Peyer's patch (tissue), 4 donors: ENCODE data around the gene GPR142. TPM values are rescaled to one million over a fixed set of nuclear protein-coding genes. Genes with fewer than 3 reads are reported as not detected.

Experiments
- DNase-seq, 3 donors: peaks; one replicate each; pipeline ENCODE4 v3.0.0-alpha.2; 2017 to 2019
- H3K27ac ChIP-seq, 4 donors: fragments of 200-600 bp; sonication (generic); one replicate each; pipeline ENCODE4 v1.5.1; 2016 to 2019
- H3K27me3 ChIP-seq, 2 donors: fragments of 200-600 bp; sonication (generic); one replicate each; pipeline ENCODE4 v1.5.1; 2019
- H3K36me3 ChIP-seq, 3 donors: fragments of 200-600 bp; sonication (generic); one replicate each; pipeline ENCODE4 v1.5.1; 2016 to 2019
- H3K4me1 ChIP-seq, 4 donors: fragments of 200-600 bp; sonication (generic); one replicate each; pipeline ENCODE4 v1.5.1; 2016 to 2019
- H3K4me3 ChIP-seq, 4 donors: fragments of 200-600 bp; sonication (generic); 1 replicate in 3 of 4; 2 replicates in 1 of 4; pipeline ENCODE4 v1.5.1; 2016 to 2019; ENCODE audit warnings: mild to moderate bottlenecking in 1 of 4
- H3K9me3 ChIP-seq, 4 donors: fragments of 200-600 bp; sonication (generic); one replicate each; pipeline ENCODE4 v1.5.1; 2016 to 2019; ENCODE audit warnings: mild to moderate bottlenecking in 1 of 4
- POLR2A ChIP-seq, 2 donors: fragments of 450-650 bp; IDR thresholded peaks; one replicate each; pipeline ENCODE4 v1.5.1; 2017; ENCODE audit warnings: antibody characterized with exemption in 2 of 2, mild to moderate bottlenecking in 2 of 2, moderate library complexity in 2 of 2
- total RNA-seq, 4 donors: library from RNA; depleted of rRNA; stranded (reverse); fragments of >200 nt; gene quantifications; one replicate each; pipeline ENCODE4 v1.1.0, GENCODE V29; 2016
- TF ChIP-seq, protein P1 (sequence below), 6 experiments: fragments of 450-650 bp in 4 of 6; fragments of 200-600 bp in 2 of 6; sonication (generic) in 1 of 6; IDR thresholded peaks; one replicate each; pipeline ENCODE4 v1.5.1; 2017 to 2019; ENCODE audit warnings: antibody characterized with exemption in 6 of 6, mild to moderate bottlenecking in 3 of 6, moderate library complexity in 1 of 6

Gene GPR142
- total RNA-seq, 4 donors from 2014 or later: 0.53 to 1.1 (median 0.85) TPM; not detected in 1

DNA sequence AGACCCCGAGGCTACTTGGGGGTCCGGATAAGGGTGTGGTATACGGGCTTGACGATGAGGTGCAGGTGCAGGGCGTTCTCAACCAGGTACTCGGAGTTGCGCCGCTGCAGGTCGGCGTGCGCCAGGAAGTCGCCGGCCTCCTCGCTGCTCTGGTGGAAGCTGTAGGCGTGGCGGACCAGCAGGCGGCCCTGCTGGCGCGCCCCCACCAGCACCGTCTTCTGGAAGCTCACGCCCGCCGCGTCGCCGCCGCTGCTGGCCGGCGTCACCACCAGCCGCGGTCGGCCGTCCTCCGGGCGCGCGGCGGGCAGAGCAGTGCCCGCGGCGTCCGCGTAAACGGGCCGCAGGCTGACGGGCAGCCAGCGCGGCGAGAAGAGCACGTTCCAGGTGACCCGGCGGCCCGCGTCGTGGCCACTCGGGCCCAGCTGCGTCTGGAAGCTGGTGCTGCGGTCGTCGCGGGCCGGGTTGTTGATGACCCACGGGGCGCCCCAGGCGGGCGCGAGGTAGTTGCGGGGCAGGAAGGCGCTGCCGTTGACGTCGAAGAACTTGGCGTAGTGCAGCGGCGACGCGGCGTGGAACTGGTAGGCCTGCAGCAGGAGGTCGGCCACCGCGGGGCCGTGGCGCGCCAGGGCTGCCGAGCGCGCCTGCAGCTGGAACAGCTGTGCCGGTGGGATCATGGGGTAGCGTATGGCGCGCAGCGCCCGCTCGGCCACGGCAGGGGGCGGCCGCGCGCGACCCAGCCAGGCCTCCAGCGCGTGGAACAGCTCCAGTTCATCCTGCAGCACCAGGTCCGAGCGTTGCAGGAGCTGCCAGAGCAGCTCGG lies 10.4 kb upstream of the GPR142 start:
- peaks cover 0 to 20% of the 10 kb centered on the region in 2 donors for H3K27me3 ChIP-seq
- H3K4me1 ChIP-seq: peaks cover 0 to 12% (median 6%) of the 10 kb centered on the region in 4 donors
- no peaks in the 10 kb centered on the region for H3K9me3 ChIP-seq
- H3K36me3 ChIP-seq: no peaks in the 10 kb centered on the region
- no peak overlapping the region for H3K27ac ChIP-seq
- DNase-seq: no peak
- TF ChIP-seq POLR2A (IDR thresholded peaks at IDR 0.05): no peak
- TF ChIP-seq, protein P1, sequence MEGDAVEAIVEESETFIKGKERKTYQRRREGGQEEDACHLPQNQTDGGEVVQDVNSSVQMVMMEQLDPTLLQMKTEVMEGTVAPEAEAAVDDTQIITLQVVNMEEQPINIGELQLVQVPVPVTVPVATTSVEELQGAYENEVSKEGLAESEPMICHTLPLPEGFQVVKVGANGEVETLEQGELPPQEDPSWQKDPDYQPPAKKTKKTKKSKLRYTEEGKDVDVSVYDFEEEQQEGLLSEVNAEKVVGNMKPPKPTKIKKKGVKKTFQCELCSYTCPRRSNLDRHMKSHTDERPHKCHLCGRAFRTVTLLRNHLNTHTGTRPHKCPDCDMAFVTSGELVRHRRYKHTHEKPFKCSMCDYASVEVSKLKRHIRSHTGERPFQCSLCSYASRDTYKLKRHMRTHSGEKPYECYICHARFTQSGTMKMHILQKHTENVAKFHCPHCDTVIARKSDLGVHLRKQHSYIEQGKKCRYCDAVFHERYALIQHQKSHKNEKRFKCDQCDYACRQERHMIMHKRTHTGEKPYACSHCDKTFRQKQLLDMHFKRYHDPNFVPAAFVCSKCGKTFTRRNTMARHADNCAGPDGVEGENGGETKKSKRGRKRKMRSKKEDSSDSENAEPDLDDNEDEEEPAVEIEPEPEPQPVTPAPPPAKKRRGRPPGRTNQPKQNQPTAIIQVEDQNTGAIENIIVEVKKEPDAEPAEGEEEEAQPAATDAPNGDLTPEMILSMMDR (IDR thresholded peaks at IDR 0.05): no peak
- peak overlapping the region in 3 of 4 donors; percentile 12 to 34 (median 32) for H3K4me3 ChIP-seq

DNA sequence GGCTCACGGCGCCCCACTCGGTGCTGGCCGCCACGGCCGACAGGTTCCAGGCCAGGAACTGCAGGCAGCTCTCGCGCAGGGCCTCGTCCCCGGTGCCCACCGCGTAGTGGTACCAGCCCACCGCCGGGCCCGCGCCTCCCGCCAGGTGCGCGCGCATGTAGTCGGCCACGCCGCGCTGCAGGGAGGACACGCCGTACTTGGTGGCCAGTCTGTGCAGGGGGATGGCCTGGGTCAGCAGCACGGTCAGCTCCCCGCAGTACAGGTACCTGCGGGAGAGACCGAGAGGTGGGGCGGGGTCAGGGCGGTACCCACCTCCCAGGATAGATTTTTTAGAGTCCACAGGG lies 9.9 kb upstream of the GPR142 start:
- no peak for DNase-seq
- peaks cover 0 to 17% of the 10 kb centered on the region in 2 donors for H3K27me3 ChIP-seq
- H3K9me3 ChIP-seq: no peaks in the 10 kb centered on the region
- peak overlapping the region in 2 of 4 donors; percentile 32 to 34 for H3K4me3 ChIP-seq
- no peaks in the 10 kb centered on the region for H3K36me3 ChIP-seq
- no peak for TF ChIP-seq POLR2A (IDR thresholded peaks at IDR 0.05)
- TF ChIP-seq, protein P1 (IDR thresholded peaks at IDR 0.05): no peak
- peaks cover 0 to 12% (median 6%) of the 10 kb centered on the region in 4 donors for H3K4me1 ChIP-seq
- H3K27ac ChIP-seq: no peak overlapping the region

DNA sequence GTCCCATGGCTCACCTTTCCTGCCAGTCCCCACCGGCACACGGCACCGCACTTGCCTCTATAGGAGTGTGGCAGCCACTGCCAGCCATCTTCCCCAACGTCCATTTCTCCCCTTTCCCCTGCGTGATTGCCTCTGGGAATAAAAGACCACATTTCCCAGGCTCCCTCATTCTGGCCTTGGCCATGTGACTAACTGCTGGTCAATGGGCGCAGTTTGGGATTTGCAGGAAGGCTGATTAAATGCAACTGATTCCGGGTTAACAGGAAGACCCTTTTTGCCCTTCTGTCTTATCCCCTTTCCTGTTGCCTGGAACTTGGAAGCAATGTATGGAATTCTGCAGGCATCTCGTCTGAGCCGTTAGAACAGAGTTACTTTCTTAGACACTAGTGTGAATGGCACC lies 8.6 kb upstream of the GPR142 start:
- Histone ChIP-seq H3K9me3 (no peaks in the 10 kb centered on the region), H3K27me3 (peaks cover 0 to 17% of the 10 kb centered on the region in 2 donors), H3K4me1 (peaks cover 0 to 12% (median 6%) of the 10 kb centered on the region in 4 donors), H3K27ac (no peak overlapping the region), H3K4me3 (no peak overlapping the region), H3K36me3 (no peaks in the 10 kb centered on the region)
- no peak for DNase-seq
- TF ChIP-seq POLR2A (IDR thresholded peaks at IDR 0.05): no peak
- TF ChIP-seq, protein P1 (IDR thresholded peaks at IDR 0.05): no peak

DNA sequence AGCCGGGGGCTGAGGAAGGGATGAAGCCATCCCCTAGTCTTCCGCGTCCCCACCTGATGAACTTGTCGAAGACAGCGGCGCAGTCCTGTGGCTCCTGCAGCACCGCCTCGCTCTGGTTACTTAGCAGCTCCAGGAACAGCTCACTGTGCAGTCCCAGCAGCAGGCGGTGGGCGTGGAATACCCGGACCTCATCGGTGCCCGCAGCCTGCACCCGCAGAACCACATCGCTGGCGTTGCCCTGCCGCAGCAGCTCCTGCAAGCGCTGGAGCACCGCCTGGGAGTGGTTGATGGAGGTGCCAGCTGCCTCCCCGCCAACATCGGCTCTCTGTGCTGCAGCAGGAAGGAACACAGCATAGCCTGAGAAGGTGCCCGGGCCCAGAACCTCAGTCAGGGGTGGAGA lies 7.4 kb upstream of the GPR142 start:
- Histone ChIP-seq H3K27me3 (peaks cover 0 to 17% of the 10 kb centered on the region in 2 donors), H3K36me3 (no peaks in the 10 kb centered on the region), H3K4me3 (no peak overlapping the region), H3K4me1 (peaks cover 0 to 12% (median 6%) of the 10 kb centered on the region in 4 donors), H3K9me3 (no peaks in the 10 kb centered on the region), H3K27ac (no peak overlapping the region)
- TF ChIP-seq, protein P1 (IDR thresholded peaks at IDR 0.05): no peak
- TF ChIP-seq POLR2A (IDR thresholded peaks at IDR 0.05): no peak
- DNase-seq: no peak

DNA sequence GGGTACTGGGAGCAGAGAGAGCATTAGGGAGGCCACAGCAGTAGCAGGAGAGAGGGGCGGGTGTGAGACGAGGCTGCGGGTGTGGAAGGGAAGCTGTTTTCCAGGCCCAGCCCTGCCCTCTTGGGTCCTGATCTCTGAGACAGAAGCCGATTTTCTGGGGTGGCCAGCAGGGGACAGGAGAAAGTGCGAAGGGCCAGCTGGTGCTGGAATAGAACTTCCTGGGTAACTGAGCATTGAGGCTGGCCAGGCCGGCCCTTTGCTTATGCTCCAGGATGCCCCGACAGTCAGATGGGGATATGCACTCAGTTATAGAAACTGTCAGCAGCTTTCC lies 6.4 kb upstream of the GPR142 start:
- Histone ChIP-seq H3K27ac (no peak overlapping the region), H3K27me3 (peaks cover 0 to 17% of the 10 kb centered on the region in 2 donors), H3K4me1 (peaks cover 0 to 12% (median 6%) of the 10 kb centered on the region in 4 donors), H3K4me3 (no peak overlapping the region), H3K9me3 (no peaks in the 10 kb centered on the region), H3K36me3 (no peaks in the 10 kb centered on the region)
- TF ChIP-seq, protein P1 (IDR thresholded peaks at IDR 0.05): no peak
- TF ChIP-seq POLR2A (IDR thresholded peaks at IDR 0.05): no peak
- no peak for DNase-seq
